HG02884 (cell line): ENCODE measurements around the gene ZIC5.
"Not testable (repeated sequence)": the region's sequence is repeated elsewhere in the genome, so short reads cannot be mapped to it uniquely, and the experiment has no call there.

ENCODE experiments used
- ATAC-seq: cut with Tn5 transposase; IDR thresholded peaks from one replicate; pipeline ENCODE4 v1.9.1; 2021; ENCODE audit warnings: mild to moderate bottlenecking, moderate library complexity; ENCODE audit not compliant: unreplicated experiment

Gene ZIC5

GRCh38 chr13:99960663-99961311 is 10.8 kb downstream of the ZIC5 start:
- no peak for ATAC-seq

DNA sequence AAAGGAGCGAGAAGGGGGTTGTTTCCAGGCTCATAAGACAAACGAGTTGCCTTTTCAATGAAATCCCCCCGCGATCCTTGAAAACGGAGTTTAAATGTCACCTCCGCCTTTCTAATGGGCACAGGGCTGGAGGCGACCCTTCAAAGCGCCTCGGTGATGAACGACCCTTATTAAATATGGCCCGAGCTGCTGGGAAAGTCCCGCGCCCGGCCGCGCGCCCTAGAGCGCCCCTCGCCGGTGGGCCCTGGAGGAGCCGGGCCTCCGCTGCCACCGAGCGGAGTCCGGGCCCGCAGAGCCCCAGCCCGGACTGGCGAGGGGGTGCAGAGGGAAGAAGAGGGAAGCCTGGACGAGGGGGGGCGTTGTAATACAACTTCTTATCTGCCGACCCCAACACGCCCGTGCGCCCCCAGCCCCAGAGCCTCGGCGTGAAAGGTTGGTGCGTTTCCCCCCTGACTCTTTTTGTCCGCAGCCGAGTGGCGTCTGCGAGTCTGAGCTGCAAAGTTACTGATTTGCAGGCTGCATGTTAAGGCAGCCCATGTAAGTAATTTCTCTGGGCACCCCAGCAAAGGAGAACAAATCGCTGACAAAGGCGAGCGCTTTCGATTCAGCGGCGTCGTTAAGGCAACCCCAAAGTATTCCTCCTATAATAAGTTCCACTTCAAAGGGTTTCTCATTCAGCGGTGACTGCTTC is 11.9 kb downstream of the ZIC5 start:
- no peak for ATAC-seq

GRCh38 chr13:99959127-99959539 is 12.4 kb downstream of the ZIC5 start:
- no peak for ATAC-seq

GRCh38 chr13:99958406-99959126 is 13.0 kb downstream of the ZIC5 start:
- ATAC-seq: no peak

GRCh38 chr13:99956473-99957349 is 14.9 kb downstream of the ZIC5 start:
- no peak for ATAC-seq

DNA sequence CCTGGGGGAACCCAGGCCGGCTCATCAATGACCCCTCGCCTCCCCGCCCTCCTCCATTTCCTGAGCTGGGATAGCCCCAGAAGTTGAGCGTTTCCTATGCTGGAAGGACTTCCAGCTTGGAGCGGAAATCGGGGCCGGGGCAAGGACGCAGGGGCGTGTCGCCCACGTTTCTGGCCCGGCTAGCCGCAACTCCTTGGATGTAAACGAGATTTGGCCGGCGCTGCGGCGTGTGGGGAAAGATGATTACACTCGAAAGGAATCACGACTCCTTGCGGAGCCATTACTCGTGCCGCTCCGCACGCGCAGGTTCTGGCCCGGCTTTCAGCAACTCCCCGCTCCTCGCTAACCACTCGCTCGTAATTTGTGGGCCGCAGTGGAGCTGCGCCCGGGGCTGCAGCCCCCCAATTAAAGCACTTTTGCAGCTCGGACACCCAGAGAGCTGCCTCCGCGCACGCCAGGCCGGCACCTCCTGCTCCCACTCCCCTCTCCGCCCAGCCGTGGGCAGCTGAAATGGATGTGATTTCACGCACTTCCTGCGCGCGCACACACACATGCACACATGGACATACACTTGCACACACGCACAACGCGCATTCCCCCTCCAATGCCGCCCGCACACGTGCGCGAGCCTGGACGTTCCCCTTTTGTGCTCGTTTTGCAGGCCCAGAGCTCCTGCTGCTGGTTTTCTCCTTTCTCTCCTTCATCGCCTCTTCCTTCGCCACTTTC is 15.7 kb downstream of the ZIC5 start:
- no peak for ATAC-seq

- no peak for ATAC-seq
These were observed 16.3 kb downstream of the ZIC5 start for GRCh38 chr13:99955107-99955746.

- ATAC-seq: no peak
These were observed 18.3 kb downstream of the ZIC5 start for GRCh38 chr13:99953138-99953755.

DNA sequence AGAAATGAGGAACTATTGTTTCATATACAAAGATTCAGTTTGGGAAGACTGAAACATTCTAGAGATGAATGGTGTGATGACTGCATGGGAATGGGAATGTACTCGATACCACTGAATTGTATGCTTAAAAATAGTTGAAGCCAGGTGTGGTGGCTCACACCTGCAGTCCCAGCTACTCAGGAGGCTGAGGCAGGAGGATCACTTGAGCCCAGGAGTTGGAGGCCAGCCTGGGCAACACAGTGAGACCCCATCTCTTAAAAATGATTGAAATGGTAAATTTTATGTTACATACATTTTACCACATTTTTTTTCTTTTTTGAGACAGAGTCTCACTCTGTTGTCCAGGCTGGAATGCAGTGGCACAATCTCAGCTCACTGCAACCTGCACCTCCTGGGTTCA is 19.9 kb downstream of the ZIC5 start:
- not testable (repeated sequence) for ATAC-seq

- no peak for ATAC-seq
These were observed 21.7 kb downstream of the ZIC5 start for GRCh38 chr13:99949679-99950413.

DNA sequence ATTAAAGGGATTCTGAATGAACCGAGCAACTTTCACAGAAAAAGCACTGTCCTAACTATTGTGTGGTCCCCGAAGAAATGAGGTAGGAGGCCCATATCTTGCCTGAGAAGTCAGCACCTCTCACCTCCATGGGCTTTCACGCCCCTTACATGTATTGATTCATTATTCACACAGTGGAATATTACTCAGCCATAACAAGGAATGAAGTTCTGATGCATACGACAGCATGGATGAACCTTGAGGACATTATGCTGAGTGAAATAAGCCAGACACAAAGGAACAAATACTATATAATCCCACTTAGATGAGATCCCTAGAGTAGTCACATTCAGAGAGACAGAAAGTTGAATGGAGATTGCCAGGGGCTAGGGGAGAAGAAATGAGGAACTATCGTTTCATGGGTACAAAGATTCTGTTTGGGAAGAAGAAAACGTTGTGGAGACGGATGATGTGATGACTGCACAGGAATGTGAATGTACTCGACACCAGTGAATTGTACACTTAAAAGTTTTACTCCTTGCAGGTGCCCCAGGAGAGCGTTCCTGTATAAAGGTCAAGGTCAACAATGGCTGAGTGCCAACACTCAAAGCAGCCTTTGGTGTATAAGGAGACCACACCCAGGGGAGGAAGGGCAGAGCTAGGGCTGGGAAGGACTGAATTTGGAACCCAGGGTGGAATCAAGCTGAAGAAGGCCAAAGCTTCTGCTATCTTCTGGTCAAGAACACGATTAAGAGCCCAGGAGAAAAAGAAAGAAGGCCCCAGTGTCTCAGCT is 22.5 kb downstream of the ZIC5 start:
- ATAC-seq: no peak

DNA sequence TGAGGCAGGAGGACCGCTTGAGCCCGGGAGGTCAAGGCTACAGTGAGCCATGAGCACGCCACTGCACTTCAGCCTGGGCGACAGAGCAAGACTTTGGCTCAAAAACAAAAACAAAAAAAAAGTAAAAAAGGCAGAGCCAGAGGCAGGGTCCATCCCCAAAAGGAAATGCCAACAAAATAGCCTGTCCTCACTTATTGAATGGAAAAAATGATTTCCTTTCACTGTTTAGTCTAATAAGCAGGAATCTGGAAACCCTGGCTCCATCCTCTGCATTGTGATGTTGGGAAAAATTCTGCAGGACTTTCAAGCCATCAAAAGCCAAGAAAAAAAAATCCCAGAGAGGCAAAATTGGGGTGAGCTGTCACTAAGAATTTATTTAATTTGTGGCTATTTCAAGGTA is 23.2 kb downstream of the ZIC5 start:
- no peak for ATAC-seq

DNA sequence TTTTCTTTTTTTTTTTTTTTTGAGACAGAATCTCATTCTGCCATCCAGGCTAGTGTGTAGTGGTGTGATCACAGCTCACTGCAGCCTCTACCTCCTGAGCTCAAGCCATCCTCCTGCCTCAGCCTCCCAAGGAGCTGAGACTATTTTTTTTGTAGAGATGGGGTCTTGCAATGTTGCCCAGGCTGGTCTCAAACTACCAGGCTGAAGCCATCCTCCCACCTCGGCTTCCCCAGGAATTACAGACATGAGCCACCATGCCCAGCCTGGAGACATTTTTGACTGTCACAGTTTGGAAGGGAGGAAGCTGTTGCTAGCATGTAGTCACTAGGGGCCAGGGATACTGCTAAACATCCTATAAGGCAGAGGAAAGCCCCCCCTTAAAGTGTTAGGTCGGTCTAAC is 23.9 kb downstream of the ZIC5 start:
- ATAC-seq: no peak

DNA sequence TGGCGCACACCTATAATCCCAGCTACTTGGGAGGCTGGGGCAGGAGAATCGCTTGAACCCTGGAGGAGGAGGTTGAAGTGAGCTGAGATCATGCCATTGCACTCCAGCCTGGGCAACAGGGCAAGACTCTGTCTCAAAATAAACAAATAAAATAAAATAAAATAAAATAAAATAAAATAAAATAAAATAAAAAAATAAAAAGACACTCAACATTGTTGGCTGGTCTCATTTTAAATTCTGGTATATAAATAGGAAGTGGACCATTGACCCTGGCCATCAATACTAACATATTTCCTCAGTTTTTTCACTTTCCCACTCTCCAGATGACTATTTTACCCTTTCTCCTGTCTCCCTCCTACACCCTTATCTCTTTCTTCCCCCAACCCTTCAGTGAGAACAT is 26.1 kb downstream of the ZIC5 start:
- ATAC-seq: not testable (repeated sequence)

DNA sequence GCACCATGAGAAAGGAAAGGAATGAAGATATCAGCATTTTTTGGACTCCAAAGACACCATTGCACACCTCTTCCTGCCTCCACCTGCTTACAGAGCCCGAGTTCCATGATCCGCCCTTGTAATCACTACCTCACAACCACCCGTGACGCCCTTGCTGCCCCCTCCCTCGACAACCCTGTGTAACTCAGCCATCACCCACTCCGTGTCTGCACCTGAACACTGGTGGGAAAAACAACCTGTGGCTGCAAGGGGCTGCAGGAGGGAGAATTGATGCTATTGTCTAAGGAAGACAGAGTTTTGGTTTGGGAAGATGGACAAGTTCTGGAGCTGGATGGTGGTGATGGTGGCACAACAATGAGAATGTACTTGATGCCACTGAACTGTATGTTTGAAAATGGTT is 27.0 kb downstream of the ZIC5 start:
- ATAC-seq: no peak

DNA sequence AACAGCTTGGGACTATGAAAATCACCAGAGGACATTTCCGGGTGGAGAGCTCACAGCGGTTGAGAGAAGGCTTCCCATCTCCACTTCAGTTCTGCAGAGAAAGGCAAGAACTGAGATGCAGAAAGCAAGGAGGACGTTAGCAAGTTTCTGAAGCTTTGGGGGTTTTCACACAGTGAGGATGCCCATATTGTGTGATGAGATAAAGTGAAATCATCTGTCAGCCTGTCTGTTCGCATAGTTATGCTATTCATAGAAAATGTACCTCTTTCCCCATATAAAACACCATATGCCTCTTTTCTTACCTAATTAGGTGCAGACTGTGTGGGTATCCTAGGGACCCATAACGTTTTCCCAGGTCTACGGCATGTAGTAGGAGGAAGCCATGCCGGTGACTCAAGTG is 27.5 kb downstream of the ZIC5 start:
- ATAC-seq: no peak

DNA sequence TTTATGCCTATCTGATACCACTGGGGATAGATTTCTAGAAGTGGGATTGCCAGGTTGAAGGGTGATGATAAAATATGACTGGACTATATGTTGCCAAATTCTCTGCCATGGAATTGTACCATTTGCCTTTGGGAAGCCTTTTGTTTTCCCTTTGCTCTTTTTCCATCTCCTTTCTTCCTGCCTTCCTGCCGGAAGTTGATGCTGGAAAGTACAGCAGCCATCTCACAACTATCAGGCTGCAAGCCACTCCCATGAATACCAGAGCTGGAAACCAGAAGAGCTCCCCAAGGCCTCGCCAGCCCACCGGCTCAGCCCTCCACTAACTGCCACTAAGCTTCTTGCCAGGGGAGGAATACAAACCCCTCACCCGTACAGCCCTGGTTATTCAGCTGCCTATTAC is 29.7 kb downstream of the ZIC5 start:
- ATAC-seq: no peak

DNA sequence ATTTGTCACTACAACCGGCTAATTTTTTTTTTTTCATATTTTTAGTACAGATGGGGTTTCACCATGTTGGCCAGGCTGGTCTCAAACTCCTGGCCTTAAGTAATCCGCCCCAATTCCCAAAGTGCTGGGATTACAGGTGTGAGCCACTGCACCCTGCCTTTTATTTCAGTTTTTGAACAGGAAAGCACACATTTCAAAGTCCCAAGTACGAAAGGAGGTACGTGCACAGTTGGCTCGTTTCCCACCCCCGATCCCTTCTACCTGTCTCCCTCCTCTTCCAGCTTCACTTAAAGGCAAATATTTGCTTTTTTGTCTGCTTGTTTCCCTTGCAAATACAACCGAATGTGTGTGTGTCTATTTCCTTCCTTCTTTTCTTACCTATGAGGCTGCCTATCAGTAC is 30.5 kb downstream of the ZIC5 start:
- ATAC-seq: no peak
